HG03460 (cell line): ENCODE measurements around the gene TNS3.
"Not testable (repeated sequence)": the region's sequence is repeated elsewhere in the genome, so short reads cannot be mapped to it uniquely, and the experiment has no call there.

Experiments
- ATAC-seq: cut with Tn5 transposase; IDR thresholded peaks from one replicate; pipeline ENCODE4 v1.9.1; 2021; ENCODE audit not compliant: unreplicated experiment

Gene TNS3

GRCh38 chr7:47474937-47475879, 106.7 kb downstream of the TNS3 start:
- peak; percentile 78 for ATAC-seq

- ATAC-seq: no peak
Observed at GRCh38 chr7:47474211-47474936, 107.5 kb downstream of the TNS3 start.

- no peak for ATAC-seq
Observed at GRCh38 chr7:47473499-47474210, 108.3 kb downstream of the TNS3 start.

- ATAC-seq: no peak
Observed at GRCh38 chr7:47472444-47473157, 109.3 kb downstream of the TNS3 start.

- ATAC-seq: no peak
Observed at GRCh38 chr7:47471831-47472230, 110.1 kb downstream of the TNS3 start.

GRCh38 chr7:47471358-47471703, 110.6 kb downstream of the TNS3 start:
- ATAC-seq: no peak

- no peak for ATAC-seq
Observed at GRCh38 chr7:47470567-47471357, 111.1 kb downstream of the TNS3 start.

GRCh38 chr7:47469846-47470245, 112.1 kb downstream of the TNS3 start:
- ATAC-seq: not testable (repeated sequence)

GRCh38 chr7:47466832-47467231, 115.1 kb downstream of the TNS3 start:
- ATAC-seq: no peak

GRCh38 chr7:47465191-47465590, 116.7 kb downstream of the TNS3 start:
- no peak for ATAC-seq

GRCh38 chr7:47464266-47464665, 117.6 kb downstream of the TNS3 start:
- no peak for ATAC-seq

- no peak for ATAC-seq
Observed at GRCh38 chr7:47461746-47462145, 120.2 kb downstream of the TNS3 start.

- ATAC-seq: no peak
Observed at GRCh38 chr7:47461161-47461560, 120.8 kb downstream of the TNS3 start.

- no peak for ATAC-seq
Observed at GRCh38 chr7:47460251-47460989, 121.5 kb downstream of the TNS3 start.

- ATAC-seq: no peak
Observed at GRCh38 chr7:47458486-47458885, 123.4 kb downstream of the TNS3 start.

GRCh38 chr7:47458057-47458456, 123.9 kb downstream of the TNS3 start:
- no peak for ATAC-seq

- ATAC-seq: no peak
Observed at GRCh38 chr7:47456210-47456955, 125.5 kb downstream of the TNS3 start.

- no peak for ATAC-seq
Observed at GRCh38 chr7:47455872-47456185, 126.1 kb downstream of the TNS3 start.
